HEK293 (cell line): ENCODE measurements around the gene UCP2.

Experiments used
- CTCF ChIA-PET: fragments of 350-600 bp; formaldehyde crosslinking; extraction: SDS; loops from one replicate; lab custom pipeline; 2021; ENCODE audit warnings: antibody characterized with exemption; lab: Yijun Ruan, JAX
- POLR2A ChIA-PET: fragments of 300-600 bp; formaldehyde crosslinking; extraction: SDS; loops from one replicate; lab custom pipeline; 2020; ENCODE audit warnings: antibody characterized with exemption, inconsistent platforms; lab: Yijun Ruan, JAX
- H3K27ac ChIP-seq: fragments of 200-500 bp; sonication (Bioruptor generic); 2 replicates; pipeline ENCODE4 v1.5.1; 2014; ENCODE audit warnings: low read depth, low read length, control low read depth, inconsistent platforms; ENCODE audit errors: extremely low read depth
- H3K36me3 ChIP-seq, 2 experiments: fragments of 200-500 bp in 1 of 2; sonication (Bioruptor generic) in 1 of 2; 1 replicate in 1 of 2; 2 replicates in 1 of 2; pipeline ENCODE4 v1.5.1; 2014 to 2017; ENCODE audit warnings: inconsistent platforms in 2 of 2, low read length in 2 of 2; ENCODE audit not compliant: control insufficient read depth in 2 of 2, insufficient read depth in 1 of 2
- H3K4me1 ChIP-seq: fragments of 200-500 bp; sonication (Bioruptor generic); 2 replicates; pipeline ENCODE4 v1.5.1; 2014; ENCODE audit warnings: mild to moderate bottlenecking, low read length, inconsistent platforms; ENCODE audit not compliant: control insufficient read depth, insufficient read depth
- H3K4me3 ChIP-seq: 2 replicates; pipeline ENCODE4 v1.5.1; 2011; ENCODE audit warnings: low read depth, mild to moderate bottlenecking, control low read depth, low read length, moderate library complexity
- H3K9me3 ChIP-seq: fragments of 200-500 bp; sonication (Bioruptor generic); 2 replicates; pipeline ENCODE4 v1.5.1; 2014; ENCODE audit warnings: low read depth, low read length, inconsistent platforms; ENCODE audit not compliant: control insufficient read depth, insufficient read depth
- GLIS2 ChIP-seq: fragments of 450-650 bp; formaldehyde crosslinking; IDR thresholded peaks from 2 replicates; pipeline ENCODE4 v1.5.1; 2016; ENCODE audit warnings: missing biosample characterization, missing genetic modification characterization
- HIC1 ChIP-seq: fragments of 450-650 bp; formaldehyde crosslinking; IDR thresholded peaks from 2 replicates; pipeline ENCODE4 v1.5.1; 2016; ENCODE audit warnings: missing biosample characterization, missing genetic modification characterization
- PBX3 ChIP-seq: sonication (generic); formaldehyde crosslinking; IDR thresholded peaks from 2 replicates; pipeline ENCODE4 v1.8.1; 2022; ENCODE audit warnings: mild to moderate bottlenecking, moderate library complexity, missing genetic modification reagents
- PRDM6 ChIP-seq: fragments of 450-650 bp; formaldehyde crosslinking; IDR thresholded peaks from 2 replicates; pipeline ENCODE4 v1.5.1; 2017; ENCODE audit warnings: missing biosample characterization, missing genetic modification characterization
- TSHZ1 ChIP-seq: fragments of 450-650 bp; formaldehyde crosslinking; IDR thresholded peaks from 2 replicates; pipeline ENCODE4 v1.5.1; 2016; ENCODE audit warnings: missing biosample characterization, missing genetic modification characterization, borderline replicate concordance
- ZBTB6 ChIP-seq: fragments of 450-650 bp; formaldehyde crosslinking; IDR thresholded peaks from 2 replicates; pipeline ENCODE4 v1.5.1; 2017; ENCODE audit warnings: missing biosample characterization, missing genetic modification characterization
- ZNF155 ChIP-seq: fragments of 450-650 bp; formaldehyde crosslinking; IDR thresholded peaks from 2 replicates; pipeline ENCODE4 v1.5.1; 2016; ENCODE audit warnings: missing biosample characterization, missing genetic modification characterization
- ZNF19 ChIP-seq: fragments of 450-650 bp; formaldehyde crosslinking; IDR thresholded peaks from 2 replicates; pipeline ENCODE4; 2016; ENCODE audit warnings: missing biosample characterization, missing genetic modification characterization, low read depth
- ZNF280D ChIP-seq: fragments of 450-650 bp; formaldehyde crosslinking; IDR thresholded peaks from 2 replicates; pipeline ENCODE4 v1.5.1; 2016; ENCODE audit warnings: missing biosample characterization, missing genetic modification characterization
- ZNF341 ChIP-seq: fragments of 450-650 bp; formaldehyde crosslinking; IDR thresholded peaks from 2 replicates; pipeline ENCODE4; 2016; ENCODE audit warnings: low read depth, missing biosample characterization, missing genetic modification characterization
- ZNF423 ChIP-seq: fragments of 450-650 bp; formaldehyde crosslinking; IDR thresholded peaks from 2 replicates; pipeline ENCODE4 v1.5.1; 2016; ENCODE audit warnings: missing biosample characterization, missing genetic modification characterization
- ZNF580 ChIP-seq: fragments of 450-650 bp; formaldehyde crosslinking; IDR thresholded peaks from 2 replicates; pipeline ENCODE4 v1.5.1; 2016; ENCODE audit warnings: missing biosample characterization, missing genetic modification characterization
- ZNF621 ChIP-seq: fragments of 450-650 bp; formaldehyde crosslinking; IDR thresholded peaks from 2 replicates; pipeline ENCODE4 v1.5.1; 2017; ENCODE audit warnings: missing biosample characterization, missing genetic modification characterization
- ZNF701 ChIP-seq: fragments of 450-650 bp; formaldehyde crosslinking; IDR thresholded peaks from 2 replicates; pipeline ENCODE4 v1.5.1; 2016; ENCODE audit warnings: missing biosample characterization, missing genetic modification characterization
- ZSCAN16 ChIP-seq: fragments of 450-650 bp; formaldehyde crosslinking; IDR thresholded peaks from 2 replicates; pipeline ENCODE4 v1.5.1; 2016; ENCODE audit warnings: missing biosample characterization, missing genetic modification characterization
- ZXDB ChIP-seq: fragments of 450-650 bp; formaldehyde crosslinking; IDR thresholded peaks from 2 replicates; pipeline ENCODE4 v1.5.1; 2016; ENCODE audit warnings: missing biosample characterization, missing genetic modification characterization

The UCP2 gene

GRCh38 chr11:74004759-74005615 is 22.3 kb upstream of the UCP2 start:
- no peaks in the 10 kb centered on the region for H3K9me3 ChIP-seq
- POLR2A ChIA-PET, result no interaction called here

GRCh38 chr11:74004046-74004695 is 21.5 kb upstream of the UCP2 start:
- Histone ChIP-seq H3K9me3 (no peaks in the 10 kb centered on the region), H3K4me3 (no peak overlapping the region), H3K4me1 (no peaks in the 10 kb centered on the region), H3K36me3 (peaks cover 0 to 13% of the 10 kb centered on the region in 2 experiments; a peak in 1 of 3 replicates), H3K27ac (no peak overlapping the region)
- ChIA-PET CTCF (interaction anchor here (1.4 kb wide), 1 partner anchor 41 kb away, joined by 3 read pairs; no protein-coding TSS in a partner anchor), POLR2A (no interaction called here)
- TF ChIP-seq PRDM6 (tag by site-specific recombination) (no peak), ZNF155 (tag by site-specific recombination) (no peak), HIC1 (tag by site-specific recombination) (no peak), TSHZ1 (no peak)

More at GRCh38 chr11:74004759-74005615, 22.3 kb upstream of the UCP2 start:
- no peak overlapping the region for H3K27ac ChIP-seq
- CTCF ChIA-PET, result interaction anchor here (0.6 to 1.4 kb wide), 2 partner anchors 11 to 42 kb away, joined by 3 to 4 read pairs; no protein-coding TSS in a partner anchor
- no peak overlapping the region for H3K4me3 ChIP-seq
- peaks cover 0 to 13% of the 10 kb centered on the region in 2 experiments; a peak in 1 of 3 replicates for H3K36me3 ChIP-seq
- TF ChIP-seq ZNF19 (tag by site-specific recombination) (no peak), ZNF280D (tag by site-specific recombination) (no peak), ZNF701 (tag by site-specific recombination) (no peak), ZSCAN16 (tag by site-specific recombination) (no peak), ZNF621 (tag by site-specific recombination) (no peak), ZNF423 (tag by site-specific recombination) (no peak), GLIS2 (tag by site-specific recombination) (no peak), ZNF341 (no peak), ZBTB6 (tag by site-specific recombination) (no peak), ZXDB (tag by site-specific recombination) (no peak), ZNF580 (tag by site-specific recombination) (no peak), PBX3 (no peak)
- H3K4me1 ChIP-seq, result no peaks in the 10 kb centered on the region
